Endodermal cell (in vitro differentiated cells): ENCODE results near the gene SPECC1. TPM values are rescaled to one million over a fixed set of nuclear protein-coding genes. Genes with fewer than 3 reads are reported as not detected.
A peak's percentile ranks its signal among the peaks of the same experiment; 100 is the strongest.

Experiments
- DNase-seq: peaks from one replicate; pipeline ENCODE4 v3.0.0-alpha.2; 2017
- H3K27ac ChIP-seq: 2 replicates; pipeline ENCODE4 v1.5.1; 2013; ENCODE audit warnings: mild to moderate bottlenecking, low read depth, low read length, moderate library complexity
- H3K27me3 ChIP-seq: 2 replicates; pipeline ENCODE4 v1.6.1; 2013; ENCODE audit warnings: mild to moderate bottlenecking, low read length, moderate library complexity; ENCODE audit not compliant: insufficient read depth, control insufficient read depth, poor library complexity, severe bottlenecking
- H3K36me3 ChIP-seq: 2 replicates; pipeline ENCODE4 v1.7.0; 2013; ENCODE audit warnings: mild to moderate bottlenecking, low read length, moderate library complexity; ENCODE audit not compliant: control insufficient read depth, insufficient read depth
- H3K4me1 ChIP-seq: one replicate; pipeline ENCODE4 v1.7.0; 2013; ENCODE audit warnings: low read length; ENCODE audit not compliant: control insufficient read depth, insufficient read depth
- H3K4me3 ChIP-seq: 2 replicates; pipeline ENCODE4 v1.5.1; 2013; ENCODE audit warnings: mild to moderate bottlenecking, low read length, moderate library complexity
- H3K9ac ChIP-seq: 2 replicates; pipeline ENCODE4 v1.6.1; 2013; ENCODE audit warnings: mild to moderate bottlenecking, low read length, moderate library complexity; ENCODE audit not compliant: poor library complexity, severe bottlenecking; ENCODE audit errors: extremely low read depth
- H3K9me3 ChIP-seq: 2 replicates; pipeline ENCODE4 v1.6.1; 2013; ENCODE audit warnings: mild to moderate bottlenecking, low read length, moderate library complexity; ENCODE audit not compliant: control insufficient read depth
- H3K27ac Mint-ChIP-seq: 2 replicates; pipeline ENCODE4 v1.8.0; 2020; ENCODE audit warnings: mixed read lengths
- H3K27me3 Mint-ChIP-seq: 2 replicates; pipeline ENCODE4 v1.8.0; 2021; ENCODE audit warnings: mild to moderate bottlenecking, mixed read lengths; ENCODE audit not compliant: insufficient read depth
- H3K36me3 Mint-ChIP-seq: 2 replicates; pipeline ENCODE4 v1.8.0; 2020; ENCODE audit warnings: low read depth, mixed read lengths
- H3K4me1 Mint-ChIP-seq: 2 replicates; pipeline ENCODE4 v1.8.0; 2020; ENCODE audit warnings: mixed read lengths
- H3K4me3 Mint-ChIP-seq: 2 replicates; pipeline ENCODE4 v1.8.0; 2020; ENCODE audit warnings: mild to moderate bottlenecking, moderate library complexity, mixed read lengths
- H3K9me3 Mint-ChIP-seq: 2 replicates; pipeline ENCODE4 v1.8.0; 2020; ENCODE audit warnings: mild to moderate bottlenecking, mixed read lengths
- CTCF ChIP-seq: fragments of 200-600 bp; sonication (generic); conservative IDR thresholded peaks from 2 replicates; pipeline ENCODE4 v1.5.0; 2021; ENCODE audit warnings: antibody characterized with exemption, mild to moderate bottlenecking
- WGBS, 2 experiments: methylation state at CpG; one replicate each; pipeline versions ENCODE4 v1.1.5 to v1.1.7; 2013; ENCODE audit warnings: missing lambda C conversion rate in 2 of 2, mixed read lengths in 1 of 2; ENCODE audit not compliant: insufficient coverage in 1 of 2, insufficient read length in 1 of 2; 5-methylcytosine and 5-hydroxymethylcytosine counted together
- total RNA-seq, 2 donors: library from RNA; stranded (reverse); fragmentation: NEBNext Ultra II Directional in 1 of 2; extraction: Animal tissue kit (Norgen Biotek cat#: 25700) in 1 of 2; gene quantifications; 2 replicates in 1 of 2; 3 replicates in 1 of 2; pipeline ENCODE4 v1.2.1, GENCODE V29; 2021

The SPECC1 gene
- total RNA-seq, 2 donors from 2014 or later: 48.7 to 60.6 TPM

- Mint-ChIP-seq H3K4me1 (peaks cover 13% of the 10 kb centered on the region), H3K9me3 (no peaks in the 10 kb centered on the region), H3K4me3 (no peak overlapping the region), H3K27me3 (no peaks in the 10 kb centered on the region), H3K36me3 (no peaks in the 10 kb centered on the region), H3K27ac (no peak overlapping the region)
- DNase-seq: peak; percentile 90
- Histone ChIP-seq H3K27ac (no peak overlapping the region), H3K27me3 (no peaks in the 10 kb centered on the region), H3K4me3 (no peak overlapping the region), H3K4me1 (no peaks in the 10 kb centered on the region), H3K9ac (no peak overlapping the region), H3K9me3 (no peaks in the 10 kb centered on the region), H3K36me3 (no peaks in the 10 kb centered on the region)
- 49 to 73% methylated on average over 4 to 18 of the region's 18 CpGs for WGBS, 2 experiments
- peak; percentile 72 for TF ChIP-seq CTCF
Measured at GRCh38 chr17:20095336-20096080, 86.3 kb downstream of the SPECC1 start.

- Histone ChIP-seq H3K9ac (no peak overlapping the region), H3K27ac (no peak overlapping the region), H3K27me3 (no peaks in the 10 kb centered on the region), H3K9me3 (no peaks in the 10 kb centered on the region), H3K36me3 (no peaks in the 10 kb centered on the region), H3K4me1 (no peaks in the 10 kb centered on the region), H3K4me3 (no peak overlapping the region)
- H3K4me3 Mint-ChIP-seq: no peak overlapping the region
- no peaks in the 10 kb centered on the region for H3K27me3 Mint-ChIP-seq
- no peaks in the 10 kb centered on the region for H3K36me3 Mint-ChIP-seq
- peaks cover 13% of the 10 kb centered on the region for H3K4me1 Mint-ChIP-seq
- H3K27ac Mint-ChIP-seq: no peak overlapping the region
- H3K9me3 Mint-ChIP-seq: no peaks in the 10 kb centered on the region
- TF ChIP-seq CTCF: no peak
- WGBS, 2 experiments: 95 to 100% methylated on average over 7 to 8 of the region's 8 CpGs
- no peak for DNase-seq
Measured at GRCh38 chr17:20096430-20096829, 87.3 kb downstream of the SPECC1 start.

- no peak for TF ChIP-seq CTCF
- no peaks in the 10 kb centered on the region for H3K9me3 ChIP-seq
- no peak overlapping the region for H3K4me3 Mint-ChIP-seq
- no peaks in the 10 kb centered on the region for H3K36me3 ChIP-seq
- no peak overlapping the region for H3K27ac Mint-ChIP-seq
- H3K9ac ChIP-seq: no peak overlapping the region
- no peaks in the 10 kb centered on the region for H3K9me3 Mint-ChIP-seq
- 93% methylated on average over 6 of the region's 6 CpGs for WGBS, 2 experiments
- no peaks in the 10 kb centered on the region for H3K27me3 ChIP-seq
- H3K4me1 Mint-ChIP-seq: peaks cover 6% of the 10 kb centered on the region
- H3K4me1 ChIP-seq: no peaks in the 10 kb centered on the region
- no peaks in the 10 kb centered on the region for H3K27me3 Mint-ChIP-seq
- no peak overlapping the region for H3K4me3 ChIP-seq
- H3K27ac ChIP-seq: no peak overlapping the region
- H3K36me3 Mint-ChIP-seq: no peaks in the 10 kb centered on the region
- DNase-seq: no peak
Measured at GRCh38 chr17:20097330-20097729, 88.2 kb downstream of the SPECC1 start.
